Measurements from ENCODE around the gene PLCXD3.
"Not testable (repeated sequence)": the region's sequence is repeated elsewhere in the genome, so short reads cannot be mapped to it uniquely, and the experiment has no call there.

The PLCXD3 gene

DNA sequence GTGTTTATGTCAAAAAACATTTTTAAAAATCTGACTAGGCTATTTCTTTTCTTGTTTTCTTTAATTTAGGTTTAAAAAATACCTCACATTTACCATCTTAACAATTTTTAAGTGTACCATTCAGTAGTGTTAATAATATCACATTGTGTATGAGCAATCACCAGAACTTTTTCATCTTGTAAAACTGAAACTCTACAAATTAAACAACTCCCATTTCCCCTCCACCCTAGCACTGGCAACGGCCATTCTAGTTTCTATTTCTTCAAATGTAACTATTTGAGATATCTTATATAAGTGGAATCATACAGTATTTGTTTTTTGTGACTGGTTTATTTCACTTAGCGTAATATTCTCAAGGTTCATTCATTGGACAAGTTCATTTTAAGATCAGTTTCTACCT, 27.7 kb downstream of the PLCXD3 start:
- no peak for DNase-seq

DNA sequence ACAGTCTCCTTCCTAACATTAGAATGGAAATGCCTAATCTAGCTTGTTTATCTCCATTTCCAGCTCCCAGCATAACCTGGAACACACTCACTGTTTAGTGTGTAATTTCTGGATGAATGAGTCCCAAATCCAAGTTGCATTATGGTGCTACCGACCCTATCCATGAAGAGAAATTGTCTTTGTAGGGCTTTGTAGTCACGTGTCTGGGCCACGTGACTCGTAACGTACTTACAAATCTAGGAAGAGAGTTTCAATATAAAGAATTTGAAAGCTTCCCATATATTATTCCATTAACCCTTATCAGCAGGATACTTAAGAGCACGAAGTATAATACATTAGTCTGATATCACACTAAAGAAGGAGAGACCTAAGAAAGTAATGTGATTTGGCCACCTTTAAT, 28.2 kb downstream of the PLCXD3 start:
- no peak for DNase-seq

DNA sequence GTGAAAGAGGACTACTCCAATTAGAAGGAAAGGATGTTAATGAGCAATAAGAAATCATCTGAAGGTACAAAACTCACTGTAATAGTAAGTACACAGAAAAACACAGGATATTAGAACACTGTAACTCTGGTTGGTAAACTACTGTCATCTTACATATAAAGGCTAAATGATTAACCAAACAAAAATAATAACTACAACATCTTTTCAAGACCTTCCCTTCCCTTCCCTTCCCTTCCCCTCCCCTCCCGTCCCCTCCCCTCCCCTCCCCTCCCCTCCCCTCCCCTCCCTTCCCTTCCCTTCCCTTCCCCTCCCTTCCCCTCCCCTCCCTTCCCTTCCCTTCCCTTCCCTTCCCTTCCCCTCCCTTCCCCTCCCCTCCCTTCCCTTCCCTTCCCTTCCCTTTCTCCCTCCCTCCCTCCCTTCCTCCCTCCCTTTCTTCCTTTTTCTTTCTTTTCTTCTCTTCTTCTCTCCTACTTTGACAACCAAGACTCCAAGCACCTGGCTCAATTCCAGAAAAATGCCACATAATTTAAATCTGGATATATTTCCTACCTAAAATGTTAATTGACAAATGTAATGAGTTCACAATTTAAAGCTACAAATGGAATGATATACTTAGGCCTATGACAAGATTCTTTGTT, 38.7 kb downstream of the PLCXD3 start:
- DNase-seq = not testable (repeated sequence)

DNA sequence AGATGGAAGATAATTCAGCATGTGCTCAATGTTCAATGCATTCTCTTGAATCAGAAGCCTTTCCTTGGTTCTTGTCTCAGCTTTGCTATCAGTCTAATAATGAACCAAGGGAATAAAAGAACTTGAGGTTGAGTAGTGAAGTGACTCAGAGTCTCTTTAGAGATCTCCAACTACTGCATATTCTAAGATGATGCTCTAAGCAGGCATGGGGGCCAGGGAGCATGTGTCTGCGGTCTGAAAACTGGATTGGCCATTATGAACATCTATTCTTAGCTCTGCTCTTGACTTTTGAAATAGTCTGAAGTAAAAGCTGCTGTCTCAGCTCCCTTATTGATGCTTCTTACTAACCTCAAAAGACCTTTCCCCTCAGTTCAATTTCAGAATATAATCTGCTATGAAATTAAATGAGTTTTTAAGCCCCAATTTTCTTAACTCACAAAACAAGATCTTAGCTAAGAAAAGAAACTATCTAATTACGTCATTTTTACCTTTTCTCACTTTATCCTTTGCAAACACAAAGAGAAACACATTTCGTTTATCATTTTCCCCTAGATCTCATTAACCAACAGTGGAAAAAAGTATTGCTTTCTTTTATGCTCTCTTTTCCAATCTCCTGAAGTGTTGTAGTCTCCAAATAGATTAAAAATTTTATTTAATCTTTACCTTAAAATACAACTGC, 44.8 kb downstream of the PLCXD3 start:
- no peak for DNase-seq

DNA sequence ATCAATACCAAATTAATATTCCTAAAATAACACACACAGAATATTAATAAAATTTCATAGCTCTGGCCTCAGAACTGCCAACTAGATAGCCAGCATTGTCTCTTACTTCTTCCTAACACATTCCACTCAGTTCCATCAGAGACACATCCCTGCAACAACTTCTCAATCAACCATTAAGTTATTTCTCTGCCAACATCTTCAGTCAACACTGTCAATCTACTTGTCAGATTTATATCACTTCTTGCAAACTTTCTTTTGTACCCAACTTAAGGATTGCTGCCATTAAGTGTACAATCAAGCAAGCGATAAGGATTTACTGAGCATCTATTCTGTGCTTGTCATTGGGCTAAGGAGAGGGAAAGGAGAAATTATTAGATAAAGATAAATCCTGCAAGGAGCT, 50.8 kb downstream of the PLCXD3 start:
- no peak for DNase-seq

DNA sequence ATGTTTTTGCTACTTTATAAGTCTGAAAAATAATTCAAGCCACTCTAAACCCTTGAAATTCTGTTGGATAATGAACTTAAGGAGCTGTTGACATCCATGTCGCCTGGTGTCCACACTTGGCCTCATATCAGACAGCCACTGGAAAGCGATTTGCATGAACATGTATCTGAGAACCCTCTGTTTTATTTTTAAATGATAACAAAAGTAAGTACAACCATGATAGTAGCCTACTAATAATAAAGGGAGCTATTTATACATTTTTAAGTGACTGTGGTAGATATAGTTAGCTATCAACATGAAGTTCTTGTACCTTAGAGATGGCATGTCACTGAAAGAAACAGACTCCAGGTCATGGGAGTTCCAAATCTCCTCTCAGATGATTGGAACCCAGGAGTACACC, 53.3 kb downstream of the PLCXD3 start:
- DNase-seq = no peak

DNA sequence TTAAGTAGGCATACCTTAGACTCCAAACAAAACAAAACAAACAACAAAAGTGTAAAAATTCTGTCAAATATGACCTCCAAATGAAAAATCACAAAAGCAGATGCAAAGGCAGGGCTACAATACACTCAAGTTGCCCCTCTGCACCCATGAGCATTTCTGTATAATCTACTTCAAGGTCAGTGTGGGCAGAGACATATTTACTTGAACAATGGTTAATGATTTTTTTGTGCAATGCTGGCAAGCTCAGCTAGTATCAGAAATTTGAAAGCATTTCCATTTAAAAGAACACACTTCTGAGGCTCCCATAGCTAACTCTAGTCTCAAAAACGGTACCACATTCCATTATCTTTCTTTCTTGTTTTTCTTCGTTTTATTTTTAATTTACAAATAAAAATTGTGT, 57.9 kb downstream of the PLCXD3 start:
- no peak for DNase-seq

DNA sequence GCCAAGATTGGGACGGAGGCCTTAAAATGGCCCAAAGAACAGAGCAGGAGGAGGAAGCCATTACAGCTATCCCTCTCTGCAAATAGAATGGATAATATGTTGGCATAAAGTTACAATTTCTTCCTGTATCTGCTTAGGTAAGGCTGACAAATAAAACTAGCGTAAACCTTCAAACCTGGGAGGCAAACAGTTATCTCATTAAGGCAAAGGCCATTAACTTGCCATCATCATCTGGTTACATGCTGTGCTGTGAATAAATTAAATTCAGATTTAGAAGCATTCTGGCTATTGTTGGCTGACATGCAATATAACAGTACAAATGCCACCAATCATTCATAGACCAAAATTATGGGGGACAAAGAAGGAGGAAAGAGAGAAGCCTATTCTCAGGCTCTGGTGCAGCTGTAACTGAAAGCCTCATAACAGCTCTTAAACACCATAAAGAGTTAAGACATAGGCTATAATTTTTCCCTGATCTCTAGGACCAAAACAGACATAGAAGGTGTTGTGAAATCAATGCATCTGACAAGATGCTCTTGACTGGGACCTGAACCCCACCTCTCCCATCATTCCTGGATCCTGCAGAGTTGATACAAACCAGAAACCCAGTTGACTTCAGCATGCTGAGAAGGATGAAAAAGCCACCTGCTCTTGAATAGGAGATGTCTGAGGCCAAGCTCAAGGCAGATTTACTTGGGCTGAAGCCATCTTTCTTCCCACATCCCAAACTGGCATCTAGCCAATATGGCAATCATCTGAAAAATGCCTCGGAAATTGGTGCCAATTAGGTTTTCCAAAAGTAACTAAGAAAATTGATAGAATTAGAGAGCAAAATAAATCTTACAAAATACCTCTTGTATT, 62.5 kb downstream of the PLCXD3 start:
- DNase-seq = no peak

DNA sequence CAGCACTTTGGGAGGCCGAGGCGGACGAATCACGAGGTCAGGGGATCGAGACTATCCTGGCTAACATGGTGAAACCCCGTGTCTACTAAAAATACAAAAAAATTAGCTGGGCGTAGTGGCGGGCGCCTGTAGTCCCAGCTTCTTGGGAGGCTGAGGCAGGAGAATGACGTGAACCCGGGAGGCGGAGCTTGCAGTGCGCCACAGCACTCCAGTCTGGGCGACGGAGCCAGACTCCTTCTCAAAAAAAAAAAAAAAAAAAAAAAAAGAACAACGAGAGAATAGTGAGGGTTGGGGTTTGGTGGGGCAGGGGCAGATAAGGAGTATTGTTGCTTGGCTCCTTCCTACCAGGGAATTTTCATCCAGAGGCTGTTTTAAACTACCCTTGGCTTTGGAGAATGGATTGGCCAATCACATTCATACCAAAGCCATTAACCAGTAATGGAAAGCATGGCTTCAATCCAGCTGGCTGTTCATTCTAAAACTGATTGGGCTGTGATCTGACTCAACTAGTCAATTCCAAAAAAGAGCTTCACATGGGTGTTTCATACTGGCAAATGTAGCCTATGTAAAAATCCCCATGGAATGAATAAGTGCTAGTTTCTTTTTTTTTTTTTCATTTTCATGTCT, 64.4 kb downstream of the PLCXD3 start:
- DNase-seq = no peak

DNA sequence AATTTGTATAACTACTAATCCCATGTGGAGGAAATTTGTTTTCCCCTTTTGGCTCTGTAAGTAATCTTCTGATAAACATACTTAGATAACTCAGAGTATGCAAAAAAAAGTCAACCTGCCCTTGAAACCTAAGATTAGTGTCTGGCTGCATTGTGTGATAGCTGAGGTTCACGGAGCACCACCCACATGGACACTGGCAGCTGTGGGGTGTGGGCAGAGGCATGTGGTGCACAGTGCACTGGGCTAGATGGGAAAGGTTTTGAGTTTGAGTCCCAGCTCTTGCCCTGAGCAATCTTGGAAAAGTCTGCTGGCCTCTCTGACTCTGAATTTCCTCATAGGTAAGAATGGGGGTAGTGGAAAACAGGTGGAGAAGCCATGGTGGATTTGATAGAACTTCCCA, 75.1 kb downstream of the PLCXD3 start:
- no peak for DNase-seq

DNA sequence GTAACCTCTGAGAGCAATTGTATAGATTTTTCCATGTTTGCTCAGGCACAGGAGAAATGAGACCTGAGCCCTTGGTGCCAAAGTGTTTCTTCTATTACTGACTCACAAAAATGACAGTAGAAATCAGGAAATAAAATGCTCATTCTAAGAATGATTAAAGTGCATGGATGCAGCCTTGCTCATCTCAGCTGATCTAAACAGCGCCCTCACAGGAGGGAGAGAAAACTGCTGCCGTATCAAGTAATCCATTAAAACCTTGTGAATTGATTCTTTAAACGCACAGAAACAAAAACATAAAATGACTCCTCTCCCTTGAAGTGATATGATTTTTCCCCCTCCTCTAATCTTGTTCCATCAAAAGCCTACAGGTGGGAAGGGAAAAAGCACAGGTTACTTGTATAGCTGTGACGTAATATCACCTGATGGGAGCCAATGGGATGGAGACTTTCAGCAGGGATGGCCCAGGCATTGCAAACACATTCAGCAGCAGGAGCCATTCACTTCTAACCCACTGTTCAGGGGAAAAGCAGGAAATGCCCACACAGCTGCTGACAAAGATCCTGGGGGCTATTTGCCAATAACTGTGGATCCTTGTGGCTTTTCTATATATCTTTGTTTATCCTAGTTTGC, 76.7 kb downstream of the PLCXD3 start:
- no peak for DNase-seq

DNA sequence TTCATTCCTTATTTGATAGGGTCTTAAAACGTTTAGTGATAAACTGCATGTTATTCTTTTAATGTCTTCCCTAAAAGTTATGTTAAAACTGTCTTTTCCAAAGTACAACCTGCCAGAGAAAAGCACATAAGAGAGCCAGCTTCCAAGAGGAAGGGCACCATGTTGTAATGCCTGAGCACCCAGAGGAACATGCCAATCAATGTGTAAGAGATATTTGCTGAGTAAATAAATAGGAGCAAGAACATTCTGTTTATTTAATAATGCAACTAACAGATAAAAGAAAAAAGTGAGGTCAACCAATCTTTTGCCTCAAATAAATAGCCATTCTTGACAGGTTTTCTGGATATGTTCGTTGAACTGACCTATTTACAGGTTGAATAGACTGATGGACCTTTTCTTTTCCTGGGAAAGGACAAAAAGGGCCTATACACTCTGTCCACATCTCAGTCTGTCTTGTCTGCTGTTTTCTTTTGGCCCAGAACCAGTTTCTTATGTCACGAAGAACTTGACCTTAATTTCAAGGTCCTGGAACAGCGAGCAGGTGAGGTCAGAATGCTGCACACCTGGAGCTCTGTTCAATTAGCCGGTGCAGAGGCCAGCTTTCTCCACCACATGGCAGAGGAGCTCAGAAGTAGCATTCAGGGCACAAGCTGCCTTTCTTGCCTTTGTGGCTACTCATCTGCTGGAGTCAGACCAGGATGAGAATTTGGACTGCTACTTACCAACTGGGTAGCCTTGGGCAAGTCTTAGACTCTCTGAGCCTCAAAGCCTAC, 77.7 kb downstream of the PLCXD3 start:
- DNase-seq = no peak

DNA sequence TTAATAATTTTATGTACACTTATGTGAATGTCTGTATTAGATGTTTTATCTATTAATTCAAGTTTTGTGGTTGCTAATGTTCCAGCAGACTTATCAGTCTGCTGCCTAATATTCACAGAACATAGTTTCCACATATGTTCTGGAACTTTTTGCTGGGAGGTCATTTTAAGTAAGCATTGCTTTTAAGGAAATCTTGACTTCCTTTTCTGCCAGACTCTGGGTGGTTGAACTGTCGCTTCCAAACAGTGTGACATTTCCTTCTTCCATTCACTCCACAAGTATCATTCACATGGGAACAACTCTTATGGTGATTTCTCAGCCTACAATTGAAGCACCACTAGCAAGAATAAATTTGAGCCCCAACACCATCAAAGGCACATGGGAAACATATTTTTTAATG, 82.9 kb downstream of the PLCXD3 start:
- DNase-seq = no peak

DNA sequence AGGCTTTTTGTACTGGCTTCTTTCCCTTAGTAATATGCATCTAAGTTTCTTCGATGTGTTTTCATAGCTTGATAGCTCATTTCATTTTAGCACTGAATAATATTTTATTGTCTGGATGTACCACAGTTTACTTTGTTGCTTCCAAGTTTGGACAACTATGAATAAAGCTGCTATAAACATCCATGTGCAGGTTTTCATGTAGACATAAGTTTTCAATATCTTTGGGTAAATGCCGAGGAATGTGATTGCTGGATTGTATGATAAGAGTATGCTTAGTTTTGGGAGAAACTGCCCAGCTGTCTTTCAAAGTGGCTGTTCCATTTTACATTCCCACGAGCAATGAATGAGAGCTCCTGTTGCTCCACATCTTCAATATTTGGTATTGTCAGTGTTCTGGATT, 84.7 kb downstream of the PLCXD3 start:
- no peak for DNase-seq

DNA sequence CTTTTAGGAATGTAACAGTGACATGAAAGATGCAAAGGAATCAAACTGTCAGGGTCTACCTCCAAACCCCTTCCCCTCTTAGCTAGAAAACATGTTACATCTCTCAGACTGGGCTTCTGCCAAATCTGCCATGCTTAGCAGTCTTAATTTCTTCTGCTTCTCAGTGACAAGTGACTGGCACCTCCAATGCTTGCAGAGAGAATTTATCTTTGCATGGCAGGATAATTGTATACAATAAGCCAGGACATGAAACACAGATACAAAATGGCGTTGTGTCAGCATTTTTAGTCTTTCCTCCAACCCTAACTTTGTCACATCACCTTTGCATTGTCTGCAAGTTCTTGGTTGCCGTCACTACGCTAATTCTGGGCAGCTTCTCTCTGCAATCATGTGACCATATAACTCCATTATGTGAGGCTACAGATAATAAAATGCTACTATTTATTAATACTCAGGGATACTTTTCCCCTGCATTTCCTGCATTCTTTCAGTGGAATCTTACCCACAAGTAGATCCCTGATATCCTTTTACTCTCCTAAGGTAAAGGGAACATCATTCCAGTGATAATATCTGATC, 89.8 kb downstream of the PLCXD3 start:
- no peak for DNase-seq

DNA sequence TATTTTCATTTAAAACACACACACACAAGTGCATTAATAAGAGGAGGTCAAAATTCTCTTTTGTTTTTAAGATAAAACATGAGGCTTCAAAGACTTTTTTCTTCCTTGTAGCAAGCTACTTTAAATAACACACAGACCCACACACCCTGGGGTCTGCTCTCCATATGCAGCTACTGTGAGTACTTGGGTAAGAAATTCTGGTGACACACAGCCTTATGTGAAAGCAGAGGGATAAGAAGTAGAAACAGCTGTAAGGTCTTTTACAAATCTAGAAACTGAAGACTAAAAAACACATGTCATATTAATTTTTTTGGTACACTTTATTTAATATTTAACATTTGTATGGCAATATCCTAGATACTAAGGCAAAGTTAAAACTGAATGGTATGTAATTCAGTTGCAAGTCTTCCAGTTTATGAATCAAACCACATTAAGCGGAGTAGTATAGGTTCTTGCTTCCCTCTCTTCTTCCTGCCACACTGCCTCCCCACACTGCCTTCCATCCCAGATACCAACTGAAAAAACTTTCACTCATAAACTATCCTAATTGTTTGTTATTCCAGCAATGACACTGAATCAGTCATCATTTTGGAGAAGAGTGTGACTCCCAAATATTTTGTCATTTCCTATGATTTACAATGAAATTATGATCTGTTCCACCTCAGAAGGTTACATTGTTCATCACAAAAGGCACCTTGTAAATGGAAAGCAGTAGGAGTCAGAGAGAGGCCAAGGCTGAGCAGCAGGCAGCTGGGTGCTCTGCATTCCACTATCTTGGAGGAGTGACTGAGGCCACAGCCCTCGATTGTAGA, 92.0 kb downstream of the PLCXD3 start:
- DNase-seq = peak; percentile 57

DNA sequence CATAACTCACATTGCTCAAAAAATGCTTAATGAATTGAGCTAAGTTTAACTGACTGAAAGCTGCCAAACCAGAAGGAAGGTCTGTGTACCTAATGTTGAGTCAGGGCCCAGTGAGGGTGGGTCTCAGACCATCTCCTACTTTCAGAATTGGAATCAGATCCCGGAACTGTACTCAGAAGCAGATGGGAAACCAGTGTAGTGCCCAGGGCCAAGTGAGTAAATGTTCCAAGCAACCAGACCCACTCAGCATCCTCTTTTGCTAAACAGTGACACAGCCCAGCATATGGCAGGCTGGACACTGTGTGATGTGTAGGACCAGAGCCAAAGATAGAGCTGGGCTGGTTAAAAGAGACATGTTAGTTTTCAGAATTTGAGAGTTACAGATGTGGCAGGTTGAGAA, 94.1 kb downstream of the PLCXD3 start:
- no peak for DNase-seq

DNA sequence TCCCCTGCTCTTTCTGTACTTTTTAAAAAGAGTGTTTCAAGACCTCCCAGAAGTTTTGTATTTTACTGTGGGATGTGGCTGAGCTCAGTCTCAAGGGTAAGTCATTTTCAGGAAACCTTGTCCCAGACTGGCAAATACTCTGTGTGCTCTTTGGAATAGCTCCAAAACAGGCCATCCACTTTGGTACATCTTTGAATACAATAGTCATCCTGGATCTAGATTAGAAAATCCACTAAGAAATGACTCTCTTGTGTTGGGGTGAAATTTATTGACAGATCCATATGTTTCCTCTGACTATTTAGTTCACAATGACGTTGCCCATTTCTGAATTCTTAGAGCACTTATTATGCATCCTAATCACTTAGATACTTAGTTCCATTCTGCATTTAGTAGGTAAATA, 95.2 kb downstream of the PLCXD3 start:
- no peak for DNase-seq

DNA sequence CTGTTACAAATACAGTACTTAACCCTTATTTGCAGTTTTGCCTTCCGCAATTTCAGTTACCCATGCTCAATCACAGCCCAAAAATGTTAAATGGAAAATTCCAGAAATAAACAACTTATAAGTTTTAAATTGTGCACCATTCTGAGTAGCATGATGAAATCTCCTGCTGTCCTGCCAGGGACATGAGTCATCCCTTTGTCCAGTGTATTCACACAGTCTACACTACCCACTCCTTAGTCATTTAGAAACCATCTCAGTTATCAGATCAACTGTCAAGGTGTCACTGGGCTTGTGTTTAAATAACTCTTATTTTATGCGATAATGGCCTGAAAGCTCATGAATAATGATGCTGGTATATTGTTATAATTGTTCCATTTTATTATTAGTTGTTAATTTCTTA, 95.8 kb downstream of the PLCXD3 start:
- DNase-seq = peak; percentile 73

DNA sequence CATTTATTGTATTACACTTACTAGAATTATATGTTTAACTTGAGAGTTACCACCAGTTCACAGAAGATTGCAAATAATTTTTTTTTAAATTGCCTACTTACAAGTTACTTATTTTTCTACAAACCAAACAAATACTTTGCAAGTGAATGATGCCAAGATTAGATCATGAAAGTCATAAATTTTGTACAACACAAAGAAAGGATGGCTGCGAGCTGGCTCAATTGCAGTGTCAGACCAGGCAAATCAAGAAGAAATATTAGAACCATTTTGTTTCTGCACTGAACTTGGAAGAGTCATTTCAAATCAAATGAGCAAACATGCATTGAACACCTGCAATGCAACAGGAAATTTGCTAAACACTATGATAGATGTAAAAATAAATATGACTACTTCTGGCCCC, 97.3 kb downstream of the PLCXD3 start:
- no peak for DNase-seq

DNA sequence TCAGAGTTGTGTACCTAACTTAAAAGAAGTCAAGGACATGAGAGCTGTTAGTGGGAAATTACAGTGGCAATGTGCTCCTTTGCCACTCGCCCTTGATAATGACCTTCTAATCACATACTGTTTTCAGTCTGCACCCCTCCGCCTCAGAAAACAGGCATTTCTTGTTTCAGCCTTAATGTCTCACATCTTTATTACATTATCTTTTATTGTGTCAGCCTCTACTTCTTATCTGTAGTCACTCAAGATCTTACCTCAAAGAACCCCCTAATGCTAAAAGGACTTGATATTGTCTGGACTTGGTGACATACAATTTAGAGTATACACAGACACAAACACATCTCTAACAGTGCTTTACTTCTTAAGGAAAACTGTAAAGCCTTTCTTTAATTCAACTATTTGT, 97.9 kb downstream of the PLCXD3 start:
- DNase-seq = no peak
